ENCODE results near the gene FBXL5. TPM values are rescaled to one million over a fixed set of nuclear protein-coding genes. Genes with fewer than 3 reads are reported as not detected.

FBXL5 gene
- total RNA-seq, 1 donor = 157 TPM

DNA sequence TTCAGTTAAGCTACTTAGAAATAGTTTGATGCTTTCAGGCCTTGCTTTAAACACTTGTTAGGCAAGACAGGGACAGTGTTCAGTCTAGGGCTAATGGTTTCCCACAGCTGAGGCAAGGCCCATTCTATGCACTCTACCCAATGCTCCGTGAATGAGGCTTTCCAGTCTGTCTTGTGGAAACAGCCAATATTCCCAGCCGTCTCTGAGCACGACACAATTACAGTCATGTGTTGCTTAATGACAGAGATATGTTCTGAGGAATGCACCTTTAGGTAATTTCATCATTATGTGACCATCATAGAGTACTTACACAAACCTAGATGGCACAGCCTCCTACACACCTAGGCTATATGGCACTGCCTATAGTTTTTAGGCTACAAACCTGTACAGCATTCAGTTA, 16.9 kb upstream of the FBXL5 start:
- TF ChIP-seq, protein P1, sequence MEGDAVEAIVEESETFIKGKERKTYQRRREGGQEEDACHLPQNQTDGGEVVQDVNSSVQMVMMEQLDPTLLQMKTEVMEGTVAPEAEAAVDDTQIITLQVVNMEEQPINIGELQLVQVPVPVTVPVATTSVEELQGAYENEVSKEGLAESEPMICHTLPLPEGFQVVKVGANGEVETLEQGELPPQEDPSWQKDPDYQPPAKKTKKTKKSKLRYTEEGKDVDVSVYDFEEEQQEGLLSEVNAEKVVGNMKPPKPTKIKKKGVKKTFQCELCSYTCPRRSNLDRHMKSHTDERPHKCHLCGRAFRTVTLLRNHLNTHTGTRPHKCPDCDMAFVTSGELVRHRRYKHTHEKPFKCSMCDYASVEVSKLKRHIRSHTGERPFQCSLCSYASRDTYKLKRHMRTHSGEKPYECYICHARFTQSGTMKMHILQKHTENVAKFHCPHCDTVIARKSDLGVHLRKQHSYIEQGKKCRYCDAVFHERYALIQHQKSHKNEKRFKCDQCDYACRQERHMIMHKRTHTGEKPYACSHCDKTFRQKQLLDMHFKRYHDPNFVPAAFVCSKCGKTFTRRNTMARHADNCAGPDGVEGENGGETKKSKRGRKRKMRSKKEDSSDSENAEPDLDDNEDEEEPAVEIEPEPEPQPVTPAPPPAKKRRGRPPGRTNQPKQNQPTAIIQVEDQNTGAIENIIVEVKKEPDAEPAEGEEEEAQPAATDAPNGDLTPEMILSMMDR (IDR thresholded peaks at IDR 0.05; ENCODE audit: insufficient read depth, low read depth, low read length) = no peak
- no peak overlapping the region for H3K4me3 ChIP-seq (ENCODE audit: low read depth, low read length)
- DNase-seq (ENCODE audit: low read depth) = no peak

DNA sequence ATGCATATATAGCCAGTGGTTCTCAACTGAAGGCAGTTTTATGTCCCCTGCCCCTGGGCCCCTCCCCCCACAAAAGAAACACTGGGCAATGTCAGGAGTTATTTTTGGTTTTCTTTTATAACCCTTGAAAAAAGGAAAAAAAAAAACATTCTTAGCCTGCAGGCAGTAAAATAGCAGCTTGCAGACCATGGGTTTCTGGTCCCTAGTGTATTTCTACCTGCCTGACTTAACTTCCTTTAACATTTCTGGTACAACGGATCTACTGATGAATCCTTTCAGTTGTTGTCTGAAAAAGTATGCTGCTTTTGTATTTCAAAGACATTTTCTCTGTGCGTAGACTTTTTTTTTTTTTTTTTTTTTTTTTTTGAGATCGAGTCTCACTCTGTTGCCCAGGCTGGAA, 15.4 kb upstream of the FBXL5 start:
- H3K4me3 ChIP-seq (ENCODE audit: low read depth, low read length) = no peak overlapping the region
- DNase-seq (ENCODE audit: low read depth) = no peak
- TF ChIP-seq, protein P1 (IDR thresholded peaks at IDR 0.05; ENCODE audit: insufficient read depth, low read depth, low read length) = no peak

DNA sequence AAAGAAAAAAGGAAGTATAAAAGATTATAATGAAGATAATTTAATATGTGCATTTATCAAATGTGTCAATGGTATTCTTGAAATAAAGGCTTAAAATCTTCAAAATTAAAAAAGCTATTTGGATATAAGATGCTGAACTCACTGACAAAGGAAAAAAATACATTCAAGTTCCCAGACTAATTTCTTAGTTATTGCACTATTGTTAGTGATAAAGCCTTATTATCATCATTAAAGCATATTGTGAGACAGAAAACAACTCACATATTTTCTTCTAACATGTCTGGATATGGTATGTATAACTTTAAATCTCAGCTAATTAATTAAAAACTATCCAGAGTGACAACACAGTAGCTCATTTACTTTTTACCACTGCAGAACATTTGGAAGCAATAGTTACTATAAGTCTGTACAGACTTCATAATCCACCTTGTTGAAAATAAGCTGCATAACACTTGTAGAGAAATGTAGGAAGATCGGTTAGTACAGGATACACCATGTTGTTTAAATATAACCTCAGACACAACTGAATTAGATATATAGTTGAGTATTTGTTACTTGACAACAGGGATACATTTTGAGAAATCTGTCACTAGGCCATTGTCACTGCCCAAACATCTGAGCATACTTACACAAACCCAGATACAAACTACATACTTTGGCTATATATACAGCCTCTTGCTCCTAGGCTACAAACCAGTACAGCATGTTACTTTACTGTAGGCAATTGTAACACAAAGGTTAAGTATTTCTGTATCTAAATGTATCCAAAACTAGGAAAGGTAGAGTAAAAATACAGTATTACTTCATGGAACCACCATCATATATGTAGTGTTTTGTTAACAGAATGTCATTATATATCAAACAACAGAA, 13.6 kb upstream of the FBXL5 start:
- DNase-seq (ENCODE audit: low read depth) = no peak
- no peak overlapping the region for H3K4me3 ChIP-seq (ENCODE audit: low read depth, low read length)
- TF ChIP-seq, protein P1 (IDR thresholded peaks at IDR 0.05; ENCODE audit: insufficient read depth, low read depth, low read length) = no peak

DNA sequence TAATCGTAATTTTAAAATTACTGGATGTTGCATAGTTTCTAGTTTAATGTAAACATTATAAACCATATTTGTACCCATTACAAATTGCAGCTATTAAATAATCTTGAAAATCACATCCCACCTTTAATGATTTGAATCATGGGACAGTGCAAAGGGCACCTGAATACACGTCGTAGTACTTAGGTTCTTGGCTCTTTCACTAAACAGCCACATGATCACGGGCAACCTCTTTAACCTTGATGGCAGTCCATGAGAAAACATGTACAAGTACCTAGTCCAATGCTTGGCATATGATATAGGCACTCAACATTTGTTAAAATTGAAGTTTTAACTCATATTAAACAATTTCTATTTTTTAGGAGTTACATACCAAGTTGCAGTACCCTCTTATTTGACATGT, 11.8 kb upstream of the FBXL5 start:
- H3K4me3 ChIP-seq (ENCODE audit: low read depth, low read length) = no peak overlapping the region

DNA sequence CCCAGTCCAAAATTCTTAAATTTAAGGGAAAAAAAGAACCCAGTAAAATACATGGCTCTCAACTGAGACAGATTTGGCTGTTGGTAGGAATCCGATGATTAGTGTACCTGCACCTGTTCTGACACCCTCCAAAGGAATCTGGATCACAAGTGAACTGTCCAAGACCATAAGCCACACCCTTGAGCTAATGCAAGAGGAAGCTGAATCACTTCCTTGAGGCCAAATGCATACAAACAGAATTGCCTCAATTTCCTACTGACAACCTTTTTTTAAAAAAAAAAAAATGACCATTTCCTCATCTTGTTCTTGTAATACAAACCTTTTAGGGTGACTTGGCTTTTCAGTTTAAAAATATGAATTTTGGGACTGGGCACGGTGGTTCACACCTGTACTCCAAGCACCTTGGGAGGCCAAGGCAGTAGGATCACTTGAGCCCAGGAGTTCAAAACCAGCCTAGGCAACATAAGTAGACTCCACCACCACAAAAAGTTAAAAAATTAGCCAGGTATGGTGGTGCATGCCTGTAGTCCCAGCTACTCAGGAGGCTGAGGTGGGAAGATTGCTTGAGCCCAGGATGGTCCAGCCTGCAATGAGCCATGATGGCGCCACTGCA, 10.7 kb upstream of the FBXL5 start:
- H3K4me3 ChIP-seq (ENCODE audit: low read depth, low read length) = no peak overlapping the region
- TF ChIP-seq, protein P1 (IDR thresholded peaks at IDR 0.05; ENCODE audit: insufficient read depth, low read depth, low read length) = no peak
- DNase-seq (ENCODE audit: low read depth) = no peak

More for the DNA sequence above, 11.8 kb upstream of the FBXL5 start:
- DNase-seq (ENCODE audit: low read depth) = no peak
- TF ChIP-seq, protein P1 (IDR thresholded peaks at IDR 0.05; ENCODE audit: insufficient read depth, low read depth, low read length) = no peak

DNA sequence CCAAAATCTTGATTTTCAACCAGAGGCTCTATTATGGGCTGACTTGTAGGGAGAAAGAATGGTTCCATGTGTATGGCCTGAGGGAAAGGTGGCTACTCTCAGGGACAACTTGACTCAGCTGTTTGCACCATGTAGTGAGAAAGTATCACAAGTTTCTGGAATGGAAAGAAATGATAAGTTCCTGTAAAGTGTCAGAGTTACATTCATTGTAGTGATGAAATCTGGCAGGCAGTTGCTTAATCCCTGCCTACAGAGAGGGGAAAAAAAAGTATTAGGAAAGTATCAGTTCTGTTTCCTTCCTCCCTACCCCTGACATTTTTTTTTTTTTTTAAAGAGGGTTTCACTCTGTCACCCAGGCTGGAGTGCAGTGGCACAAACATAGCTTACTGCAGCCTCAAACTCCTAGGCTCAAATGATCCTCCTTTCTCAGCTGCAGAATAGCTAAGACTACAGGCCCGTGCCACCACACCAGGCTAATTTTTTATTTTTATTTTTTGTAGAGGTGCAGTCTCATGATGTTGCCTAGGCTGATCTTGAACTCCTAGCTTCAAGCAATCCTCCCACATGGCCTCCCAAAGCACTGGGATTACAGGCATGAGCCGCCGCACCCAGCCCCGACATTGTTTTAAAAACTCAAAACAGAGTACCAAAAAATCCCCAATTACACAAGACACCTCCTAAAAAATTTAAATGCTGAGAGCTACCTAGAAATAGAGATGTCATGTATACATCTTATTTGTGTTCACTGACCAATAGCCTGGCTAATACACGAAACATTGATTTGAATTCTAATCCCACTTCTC, 4.8 kb upstream of the FBXL5 start:
- no peak overlapping the region for H3K4me3 ChIP-seq (ENCODE audit: low read depth, low read length)
- TF ChIP-seq, protein P1 (IDR thresholded peaks at IDR 0.05; ENCODE audit: insufficient read depth, low read depth, low read length) = no peak
- peak; percentile 91 for DNase-seq (ENCODE audit: low read depth)

Measured in fibroblast of villous mesenchyme (primary cell).